Mammary epithelial cell (primary cell): Measurements from ENCODE around the gene PARD3.

ENCODE experiments used
- EZH2 ChIP-seq: IDR thresholded peaks from 2 replicates; pipeline ENCODE4 v1.6.1; 2012; ENCODE audit warnings: low read length, inconsistent platforms, borderline replicate concordance
- TF ChIP-seq, protein P1 (sequence below), 2 donors: IDR thresholded peaks in 1 of 2; conservative IDR thresholded peaks in 1 of 2; 2 replicates each; pipeline ENCODE4 v1.5.1; 2011 to 2012; ENCODE audit warnings: inconsistent platforms in 2 of 2, low read length in 2 of 2, mild to moderate bottlenecking in 2 of 2, control low read depth in 1 of 2, low read depth in 1 of 2; ENCODE audit not compliant: insufficient read depth in 1 of 2; ENCODE audit errors: extremely low read depth in 1 of 2

DNA sequence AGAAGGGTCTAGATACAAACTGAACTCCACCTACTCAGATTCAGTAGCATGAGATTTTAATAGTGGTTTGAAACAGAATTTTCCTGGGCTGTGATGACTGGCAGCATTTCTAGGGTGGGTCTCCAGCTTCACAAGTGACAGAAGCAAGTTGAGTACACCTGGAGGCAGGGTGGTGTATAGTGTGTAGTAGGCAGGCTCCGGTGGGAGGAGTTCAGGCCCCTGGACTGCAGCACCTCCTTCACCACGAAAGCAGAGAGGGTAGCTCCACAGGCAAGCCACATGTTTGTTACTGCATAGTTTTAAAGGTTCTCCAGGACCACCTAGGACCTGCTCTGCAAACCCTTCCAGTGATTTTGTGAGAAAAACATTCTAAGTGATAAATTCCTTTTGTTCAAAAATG, 347.2 kb downstream of the PARD3 start:
- TF ChIP-seq, protein P1, sequence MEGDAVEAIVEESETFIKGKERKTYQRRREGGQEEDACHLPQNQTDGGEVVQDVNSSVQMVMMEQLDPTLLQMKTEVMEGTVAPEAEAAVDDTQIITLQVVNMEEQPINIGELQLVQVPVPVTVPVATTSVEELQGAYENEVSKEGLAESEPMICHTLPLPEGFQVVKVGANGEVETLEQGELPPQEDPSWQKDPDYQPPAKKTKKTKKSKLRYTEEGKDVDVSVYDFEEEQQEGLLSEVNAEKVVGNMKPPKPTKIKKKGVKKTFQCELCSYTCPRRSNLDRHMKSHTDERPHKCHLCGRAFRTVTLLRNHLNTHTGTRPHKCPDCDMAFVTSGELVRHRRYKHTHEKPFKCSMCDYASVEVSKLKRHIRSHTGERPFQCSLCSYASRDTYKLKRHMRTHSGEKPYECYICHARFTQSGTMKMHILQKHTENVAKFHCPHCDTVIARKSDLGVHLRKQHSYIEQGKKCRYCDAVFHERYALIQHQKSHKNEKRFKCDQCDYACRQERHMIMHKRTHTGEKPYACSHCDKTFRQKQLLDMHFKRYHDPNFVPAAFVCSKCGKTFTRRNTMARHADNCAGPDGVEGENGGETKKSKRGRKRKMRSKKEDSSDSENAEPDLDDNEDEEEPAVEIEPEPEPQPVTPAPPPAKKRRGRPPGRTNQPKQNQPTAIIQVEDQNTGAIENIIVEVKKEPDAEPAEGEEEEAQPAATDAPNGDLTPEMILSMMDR (conservative IDR thresholded peaks at IDR 0.05 in 1 of 2, IDR thresholded peaks at IDR 0.05 in 1 of 2; ENCODE audit: extremely low read depth in 1 of 2, insufficient read depth in 1 of 2, low read depth in 1 of 2, low read length in 2 of 2) = no peak
- TF ChIP-seq EZH2 = no peak
